AG20443 (cell line): ENCODE data around the gene KANSL3.
A peak's percentile ranks its signal among the peaks of the same experiment; 100 is the strongest.
"Not testable (repeated sequence)": the region's sequence is repeated elsewhere in the genome, so short reads cannot be mapped to it uniquely, and the experiment has no call there.

Experiments
- DNase-seq: peaks from one replicate; pipeline ENCODE4 v3.0.0; 2012; ENCODE audit warnings: low spot score, mixed read lengths

Gene KANSL3

GRCh38 chr2:96638144-96639121 lies at the start of gene KANSL3:
TSS of gene KANSL3 (minus strand) at chr2:96638312. CDS start at chr2:96637135, 1,177 bp downstream.
- peak; percentile 97 for DNase-seq

- no peak for DNase-seq
Observed at GRCh38 chr2:96687266-96687665, 49.2 kb upstream of the KANSL3 start.

- DNase-seq = no peak
Observed at GRCh38 chr2:96685577-96686459, 47.7 kb upstream of the KANSL3 start.

GRCh38 chr2:96684883-96685576 lies 46.9 kb upstream of the KANSL3 start:
- DNase-seq = no peak

- DNase-seq = no peak
Observed at GRCh38 chr2:96683972-96684820, 46.1 kb upstream of the KANSL3 start.

GRCh38 chr2:96683307-96683706 lies 45.2 kb upstream of the KANSL3 start:
- DNase-seq = no peak

GRCh38 chr2:96681540-96681939 lies 43.4 kb upstream of the KANSL3 start:
- no peak for DNase-seq

- no peak for DNase-seq
Observed at GRCh38 chr2:96680561-96681141, 42.5 kb upstream of the KANSL3 start.

- DNase-seq = no peak
Observed at GRCh38 chr2:96679848-96680247, 41.7 kb upstream of the KANSL3 start.

GRCh38 chr2:96669539-96670215 lies 31.6 kb upstream of the KANSL3 start:
- no peak for DNase-seq

GRCh38 chr2:96668771-96669170 lies 30.7 kb upstream of the KANSL3 start:
- DNase-seq = no peak

- DNase-seq = not testable (repeated sequence)
Observed at GRCh38 chr2:96665717-96666116, 27.6 kb upstream of the KANSL3 start.

- peak; percentile 96 for DNase-seq
Observed at GRCh38 chr2:96665083-96665569, 27.0 kb upstream of the KANSL3 start.

GRCh38 chr2:96664366-96664925 lies 26.3 kb upstream of the KANSL3 start:
- no peak for DNase-seq

GRCh38 chr2:96663829-96664228 lies 25.7 kb upstream of the KANSL3 start:
- DNase-seq = no peak

GRCh38 chr2:96663177-96663576 lies 25.1 kb upstream of the KANSL3 start:
- DNase-seq = no peak

GRCh38 chr2:96662360-96662759 lies 24.2 kb upstream of the KANSL3 start:
- no peak for DNase-seq

GRCh38 chr2:96661324-96661723 lies 23.2 kb upstream of the KANSL3 start:
- no peak for DNase-seq

GRCh38 chr2:96656540-96656939 lies 18.4 kb upstream of the KANSL3 start:
- DNase-seq = no peak

- DNase-seq = no peak
Observed at GRCh38 chr2:96655526-96655925, 17.4 kb upstream of the KANSL3 start.
